Gastroesophageal sphincter (tissue), 3 donors: ENCODE results near the gene ADAM19.

Experiments
- CTCF ChIP-seq, 4 experiments: fragments of 200-600 bp in 2 of 4; fragments of 450-650 bp in 2 of 4; sonication (generic) in 1 of 4; IDR thresholded peaks; one replicate each; pipeline ENCODE4 v1.5.1; 2017 to 2019; ENCODE audit warnings: antibody characterized with exemption in 4 of 4, mild to moderate bottlenecking in 2 of 4, moderate library complexity in 2 of 4
- POLR2A ChIP-seq, 2 donors: fragments of 450-650 bp; IDR thresholded peaks; one replicate each; pipeline ENCODE4 v1.6.1; 2017; ENCODE audit warnings: antibody characterized with exemption in 2 of 2, mild to moderate bottlenecking in 2 of 2, moderate library complexity in 1 of 2

DNA sequence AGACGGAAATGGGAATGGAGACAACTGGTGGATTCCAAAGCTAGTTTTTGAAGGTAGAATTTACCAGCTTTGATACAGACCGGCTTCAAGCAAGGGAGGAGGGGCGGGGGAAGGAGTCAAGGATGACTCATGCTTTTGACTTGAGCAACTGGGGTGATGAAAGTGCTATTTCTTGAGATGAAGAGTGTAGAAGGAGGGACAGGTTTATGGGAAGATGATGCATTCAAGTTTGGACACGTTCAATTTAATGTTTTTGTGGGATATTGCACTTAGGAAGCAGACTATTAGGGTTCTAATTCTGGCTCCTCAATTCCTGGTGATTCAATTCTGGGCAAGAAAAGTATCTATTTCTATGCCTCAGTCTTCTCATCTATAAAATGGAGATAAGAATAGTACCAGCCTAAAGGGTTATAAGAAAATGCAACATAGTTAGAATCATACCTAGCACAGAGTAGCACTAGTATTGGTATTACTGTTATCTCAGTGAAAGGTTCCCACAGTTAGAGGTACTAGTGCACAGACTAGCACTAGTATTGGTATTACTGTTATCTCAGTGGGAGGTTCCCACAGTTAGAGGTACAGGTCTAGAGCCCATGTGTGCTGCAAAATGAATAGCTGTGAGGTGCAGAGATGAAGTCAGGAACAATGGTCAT is 110.9 kb downstream of the ADAM19 start:
- TF ChIP-seq POLR2A (IDR thresholded peaks at IDR 0.05) (no peak), CTCF (IDR thresholded peaks at IDR 0.05) (no peak)
